AG09309 (cell line): Measurements from ENCODE around the gene KLHL2.
"Not testable (repeated sequence)": the region's sequence is repeated elsewhere in the genome, so short reads cannot be mapped to it uniquely, and the experiment has no call there.

Experiments used
- DNase-seq: peaks from one replicate; pipeline ENCODE4 v3.0.0-alpha.2; 2010; ENCODE audit warnings: low read depth
- H3K4me3 ChIP-seq: 2 replicates; pipeline ENCODE4 v1.5.1; 2011; ENCODE audit warnings: mild to moderate bottlenecking, low read depth, low read length, moderate library complexity; ENCODE audit not compliant: control insufficient read depth
- TF ChIP-seq, protein P1 (sequence below): IDR thresholded peaks from 2 replicates; pipeline ENCODE4 v1.5.1; 2011; ENCODE audit warnings: mild to moderate bottlenecking, low read depth, low read length, inconsistent platforms; ENCODE audit not compliant: insufficient read depth, control insufficient read depth; ENCODE audit errors: missing control alignments

The KLHL2 gene

DNA sequence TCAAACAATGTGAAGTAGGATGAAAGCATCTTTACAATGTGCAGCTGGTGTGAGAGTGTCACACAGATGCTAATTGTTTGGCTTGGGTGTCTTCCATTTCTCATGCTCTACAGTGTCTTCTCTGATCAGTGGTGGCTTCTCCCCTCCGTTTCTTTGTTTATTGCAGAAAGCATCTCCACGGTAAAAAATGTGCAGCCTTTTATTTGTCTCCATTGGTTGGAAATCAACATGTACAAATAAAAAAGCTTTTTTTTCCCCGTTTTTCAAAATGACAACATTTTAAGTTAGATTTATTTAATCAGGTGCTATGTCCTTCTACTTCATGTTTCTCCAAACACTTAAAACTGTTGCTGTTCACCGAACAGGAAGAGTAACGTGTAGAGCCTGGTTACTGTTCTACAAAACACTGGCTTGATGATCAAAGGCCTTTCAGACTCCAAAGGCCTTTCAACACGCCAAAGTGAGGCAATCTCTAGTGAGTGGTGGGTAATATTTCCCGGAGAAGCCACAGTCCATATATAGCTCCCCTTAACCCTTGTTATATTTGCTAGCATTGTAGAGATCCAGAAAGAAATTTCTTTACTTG is 48.8 kb downstream of the KLHL2 start:
- DNase-seq, result not testable (repeated sequence)

DNA sequence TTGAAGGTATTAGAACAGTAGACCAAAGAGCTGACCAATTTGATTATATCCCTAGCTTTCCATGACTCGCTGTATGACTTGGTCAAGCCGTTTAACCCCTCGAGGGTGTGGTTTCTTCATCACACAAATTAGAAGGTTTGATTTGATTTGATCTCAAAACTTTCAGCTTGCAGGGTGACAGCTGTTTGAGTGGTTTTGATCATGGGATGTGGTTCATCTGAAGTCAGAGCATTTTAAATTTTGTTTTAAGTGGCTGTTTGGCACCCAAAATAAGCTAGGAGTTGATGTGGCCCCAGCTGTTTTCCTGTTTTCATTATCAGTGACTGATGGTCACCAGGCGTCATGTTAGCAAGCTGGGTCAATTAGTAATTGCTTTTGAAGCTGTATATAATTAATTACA is 52.4 kb downstream of the KLHL2 start:
- DNase-seq, H3K4me3 ChIP-seq: not testable (repeated sequence)

More for the DNA sequence above, 48.8 kb downstream of the KLHL2 start:
- H3K4me3 ChIP-seq, result not testable (repeated sequence)

DNA sequence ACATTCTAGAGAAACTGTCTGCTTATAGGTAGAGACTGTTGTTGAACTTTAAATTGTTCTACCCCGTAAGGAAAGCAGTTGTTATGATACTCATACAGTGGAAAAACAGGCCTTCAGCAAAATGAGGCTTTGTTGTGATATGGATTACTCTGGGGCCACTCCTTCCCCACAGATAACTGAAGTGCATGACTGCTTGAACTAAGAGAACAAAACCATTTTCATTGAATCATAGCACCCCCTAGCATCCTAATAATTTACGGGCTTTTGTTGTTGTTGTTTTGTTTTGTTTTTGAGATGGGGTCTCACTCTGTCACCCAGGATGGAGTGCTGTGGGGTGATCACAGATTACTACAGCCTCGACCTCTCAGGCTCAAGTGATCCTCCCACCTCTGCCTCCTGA is 54.9 kb downstream of the KLHL2 start:
- H3K4me3 ChIP-seq, DNase-seq: not testable (repeated sequence)

DNA sequence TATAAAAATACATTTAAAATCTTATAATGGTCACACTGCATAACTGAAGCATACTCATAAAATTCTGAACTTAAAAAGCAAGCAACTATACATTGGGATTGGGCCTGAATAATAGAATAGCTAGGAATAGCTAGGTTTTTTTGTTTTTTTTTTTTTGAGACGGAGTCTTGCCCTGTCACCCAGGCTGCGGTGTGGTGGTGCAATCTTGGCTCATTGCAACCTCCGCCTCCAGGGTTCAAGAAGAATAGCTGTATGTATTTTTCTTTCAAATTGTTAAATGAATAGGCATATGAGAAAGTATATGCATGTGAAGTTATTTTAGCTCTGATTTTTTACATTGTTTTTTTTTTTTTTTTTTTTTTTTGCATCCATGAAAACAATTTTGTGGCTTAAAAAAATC is 56.1 kb downstream of the KLHL2 start:
- not testable (repeated sequence) for DNase-seq, H3K4me3 ChIP-seq

DNA sequence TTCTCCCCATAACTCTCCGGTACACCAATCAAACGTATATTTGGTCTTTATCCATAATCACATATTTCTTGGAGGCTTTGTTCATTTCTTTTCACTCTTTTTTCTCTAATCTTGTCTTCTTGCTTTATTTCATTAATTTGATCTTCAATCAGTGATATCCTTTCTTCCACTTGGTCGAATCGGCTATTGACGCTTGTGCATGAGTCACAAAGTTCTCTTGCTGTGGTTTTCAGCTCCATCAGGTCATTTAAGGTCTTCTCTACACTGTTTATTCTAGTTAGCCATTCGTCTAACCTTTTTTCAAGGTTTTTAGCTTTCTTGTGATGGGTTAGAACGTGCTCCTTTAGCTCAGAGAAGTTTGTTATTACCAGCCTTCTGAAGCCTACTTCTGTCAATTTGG is 62.6 kb downstream of the KLHL2 start:
- DNase-seq, H3K4me3 ChIP-seq: not testable (repeated sequence)

DNA sequence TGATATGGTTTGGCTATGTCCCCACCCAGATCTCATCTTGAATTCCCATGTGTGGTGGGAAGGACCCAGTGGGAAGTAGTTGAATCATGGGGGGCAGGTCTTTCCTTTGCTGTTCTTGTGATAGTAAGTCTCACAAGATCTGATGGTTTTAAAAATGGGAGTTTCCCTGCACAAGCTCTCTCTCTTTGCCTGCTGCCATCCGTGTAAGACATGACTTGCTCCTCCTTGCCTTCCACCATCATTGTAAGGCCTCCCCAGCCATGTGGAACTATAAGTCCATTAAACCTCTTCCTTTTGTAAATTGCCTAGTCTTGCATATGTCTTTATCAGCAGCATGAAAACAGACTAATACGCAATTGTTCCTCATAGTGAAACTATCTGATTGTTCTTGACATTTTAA is 66.1 kb downstream of the KLHL2 start:
- not testable (repeated sequence) for H3K4me3 ChIP-seq, DNase-seq

DNA sequence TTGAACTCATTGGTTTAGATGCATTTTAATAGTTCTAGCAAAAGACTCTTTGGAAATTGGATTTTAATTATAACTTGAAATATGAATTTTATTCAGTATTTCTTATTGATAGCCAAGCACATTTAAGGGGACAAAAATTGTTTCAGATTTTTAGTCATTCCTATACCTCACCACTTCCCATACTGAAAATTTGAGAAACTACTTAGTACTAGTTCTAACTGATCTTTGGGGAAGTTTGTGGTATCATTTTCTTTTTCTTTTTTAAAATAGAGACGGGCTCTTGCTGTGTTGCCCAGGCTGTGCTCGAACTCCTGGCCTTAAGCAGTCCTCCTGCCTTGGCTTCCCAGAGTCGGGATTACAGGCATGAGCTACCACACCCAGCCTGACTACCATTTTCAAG is 68.0 kb downstream of the KLHL2 start:
- DNase-seq, H3K4me3 ChIP-seq: not testable (repeated sequence)

DNA sequence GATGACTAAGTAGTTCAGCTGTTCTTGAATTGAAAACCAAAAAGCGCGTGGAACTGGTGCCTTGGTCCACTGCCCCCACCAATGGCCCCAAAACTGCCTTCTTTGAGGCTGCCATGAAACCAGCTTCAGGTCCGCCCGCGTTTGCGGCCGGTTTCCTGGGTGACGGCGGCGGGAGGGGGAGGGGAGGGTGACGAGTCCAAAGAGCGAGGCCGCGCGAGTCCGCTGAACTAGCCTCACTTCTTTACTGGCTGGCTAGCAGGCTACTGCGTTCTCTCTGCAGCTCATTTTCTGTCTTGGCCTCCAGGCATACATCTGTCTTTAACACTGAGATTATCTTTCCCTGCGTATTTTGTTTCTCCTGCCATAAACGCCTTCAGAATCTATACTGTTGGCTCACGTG is 72.2 kb downstream of the KLHL2 start:
- DNase-seq, H3K4me3 ChIP-seq: not testable (repeated sequence)

DNA sequence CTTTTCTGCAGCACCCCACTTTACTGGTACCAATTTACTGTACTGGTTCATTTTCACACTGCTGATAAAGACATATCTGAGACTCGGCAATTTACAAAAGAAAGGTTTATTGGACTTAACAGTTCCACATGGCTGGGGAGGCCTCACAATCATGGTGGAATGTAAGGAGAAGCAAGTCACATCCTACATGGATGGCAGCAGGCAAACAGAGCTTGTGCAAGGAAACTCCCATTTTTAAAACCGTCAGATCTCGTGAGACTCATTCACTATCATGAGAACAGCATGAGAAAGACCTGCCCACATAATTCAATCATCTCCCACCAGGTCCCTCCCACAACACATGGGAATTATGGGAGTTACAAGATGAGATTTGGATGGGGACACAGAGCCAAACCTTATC is 77.3 kb downstream of the KLHL2 start:
- not testable (repeated sequence) for DNase-seq

DNA sequence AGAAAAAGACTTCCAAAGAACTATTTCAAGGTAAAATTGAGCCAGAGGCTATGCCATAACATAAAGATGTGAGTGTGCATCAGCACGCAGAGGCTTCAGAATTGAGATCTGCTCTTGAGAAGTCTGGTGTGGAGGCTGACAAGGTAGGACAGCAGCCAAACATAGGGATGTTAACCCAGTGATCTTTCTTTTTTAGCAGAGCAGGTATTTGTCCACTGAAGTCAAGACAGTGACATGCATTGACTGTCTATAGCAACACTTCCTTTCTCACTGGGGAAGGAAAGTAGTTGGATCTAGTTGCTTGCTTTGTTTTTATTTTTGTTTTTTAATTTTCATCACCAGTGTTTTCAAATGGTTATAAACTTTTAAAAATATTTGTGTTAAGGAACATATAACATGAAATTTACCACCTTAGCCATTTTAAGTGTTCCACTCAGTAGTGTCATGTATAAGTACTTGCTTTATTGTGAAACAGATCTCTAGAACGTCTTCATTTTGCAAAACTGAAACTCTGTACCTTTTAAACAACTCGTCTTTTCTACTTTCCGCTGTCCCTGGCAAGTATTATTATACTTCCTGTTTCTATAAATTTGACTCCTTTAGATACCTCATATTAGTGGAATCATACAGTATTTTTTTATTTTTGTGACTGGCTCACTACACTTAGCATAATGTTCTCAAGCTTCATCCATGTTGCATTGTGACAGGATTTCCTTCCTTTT is 79.4 kb downstream of the KLHL2 start:
- not testable (repeated sequence) for DNase-seq, H3K4me3 ChIP-seq

More for the DNA sequence above, 77.3 kb downstream of the KLHL2 start:
- H3K4me3 ChIP-seq, result not testable (repeated sequence)

DNA sequence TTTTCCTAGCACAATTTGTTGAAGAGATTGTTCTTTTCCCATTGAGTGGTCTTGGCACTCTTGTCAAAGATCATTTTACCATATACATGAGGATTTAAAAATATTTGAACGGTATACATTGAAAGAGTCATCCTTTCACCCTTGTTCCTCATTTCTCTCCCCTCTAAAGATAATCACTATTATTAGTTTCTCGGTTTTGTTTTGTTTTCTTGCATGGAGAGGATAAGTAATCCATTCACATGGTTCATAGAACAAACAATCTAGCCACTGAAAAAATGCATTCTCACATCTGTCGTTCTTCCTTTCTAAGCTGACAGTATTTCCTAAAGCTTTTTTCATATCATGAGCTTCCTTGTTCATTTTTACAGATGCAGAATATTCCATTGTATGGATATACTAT is 80.9 kb downstream of the KLHL2 start:
- DNase-seq, result no peak
- no peak overlapping the region for H3K4me3 ChIP-seq
- TF ChIP-seq, protein P1, sequence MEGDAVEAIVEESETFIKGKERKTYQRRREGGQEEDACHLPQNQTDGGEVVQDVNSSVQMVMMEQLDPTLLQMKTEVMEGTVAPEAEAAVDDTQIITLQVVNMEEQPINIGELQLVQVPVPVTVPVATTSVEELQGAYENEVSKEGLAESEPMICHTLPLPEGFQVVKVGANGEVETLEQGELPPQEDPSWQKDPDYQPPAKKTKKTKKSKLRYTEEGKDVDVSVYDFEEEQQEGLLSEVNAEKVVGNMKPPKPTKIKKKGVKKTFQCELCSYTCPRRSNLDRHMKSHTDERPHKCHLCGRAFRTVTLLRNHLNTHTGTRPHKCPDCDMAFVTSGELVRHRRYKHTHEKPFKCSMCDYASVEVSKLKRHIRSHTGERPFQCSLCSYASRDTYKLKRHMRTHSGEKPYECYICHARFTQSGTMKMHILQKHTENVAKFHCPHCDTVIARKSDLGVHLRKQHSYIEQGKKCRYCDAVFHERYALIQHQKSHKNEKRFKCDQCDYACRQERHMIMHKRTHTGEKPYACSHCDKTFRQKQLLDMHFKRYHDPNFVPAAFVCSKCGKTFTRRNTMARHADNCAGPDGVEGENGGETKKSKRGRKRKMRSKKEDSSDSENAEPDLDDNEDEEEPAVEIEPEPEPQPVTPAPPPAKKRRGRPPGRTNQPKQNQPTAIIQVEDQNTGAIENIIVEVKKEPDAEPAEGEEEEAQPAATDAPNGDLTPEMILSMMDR, result no peak

DNA sequence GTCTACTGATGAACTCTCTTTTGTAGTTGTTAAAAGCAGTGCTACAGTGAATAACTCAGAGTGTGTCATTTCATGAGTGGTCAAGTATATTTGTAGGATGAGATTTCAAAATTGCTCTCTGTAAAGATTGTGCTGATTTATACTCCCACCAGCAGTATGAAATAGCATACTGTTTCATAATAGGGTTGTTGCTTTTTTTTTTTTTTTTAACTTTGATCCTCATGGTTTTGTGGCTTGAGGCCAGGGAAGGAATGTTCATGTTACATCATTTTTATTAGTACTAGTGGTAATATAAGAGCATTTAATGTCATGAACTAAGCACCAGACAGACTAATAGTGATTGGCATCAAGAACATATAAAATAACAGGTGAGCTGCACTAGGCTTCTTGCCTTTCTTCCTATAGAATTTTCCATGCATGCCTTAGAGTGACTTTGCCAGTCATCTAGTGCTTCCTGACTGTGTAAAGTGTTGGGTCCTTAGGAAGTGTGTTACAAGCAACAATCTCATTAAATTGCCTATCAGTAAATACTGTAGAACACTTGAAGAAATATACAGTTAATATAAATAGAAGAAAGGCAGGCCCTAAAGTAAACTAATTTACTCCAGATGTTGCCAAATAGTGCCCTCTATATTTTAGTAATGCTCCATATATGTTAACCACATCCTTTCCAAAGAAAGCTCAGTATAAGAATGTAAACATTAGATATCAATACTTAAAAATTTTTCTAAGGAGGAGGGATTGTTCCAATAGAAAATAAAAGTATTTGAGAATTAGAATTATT is 81.5 kb downstream of the KLHL2 start:
- H3K4me3 ChIP-seq, result no peak overlapping the region
- peak; percentile 56 for DNase-seq
- TF ChIP-seq, protein P1, result no peak
